ENCODE measurements around the gene PRDM1. TPM values are rescaled to one million over a fixed set of nuclear protein-coding genes. Genes with fewer than 3 reads are reported as not detected.

PRDM1 gene
- total RNA-seq, 1 donor from 2014 or later, result 0.15 TPM

DNA sequence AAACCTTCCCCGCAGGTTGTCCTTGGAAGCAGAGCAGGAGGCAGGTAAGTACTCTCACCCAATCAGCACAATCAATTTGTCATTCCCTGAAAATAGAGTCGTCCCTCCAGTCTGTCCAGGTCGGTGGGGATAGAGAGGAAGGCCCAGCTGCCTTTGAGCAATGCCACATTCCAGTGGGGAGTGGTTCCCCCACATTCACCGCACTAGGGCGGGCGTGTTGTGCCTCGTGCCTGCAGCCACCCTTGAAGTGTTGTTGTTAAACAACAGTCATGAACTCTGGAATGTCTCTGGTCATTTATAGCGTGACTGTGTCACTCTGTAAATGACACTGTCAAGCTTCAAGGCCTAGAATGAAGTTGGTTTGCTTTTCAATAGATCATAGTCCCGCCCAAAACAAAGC, 33.4 kb downstream of the PRDM1 start:
- H3K9me3 Mint-ChIP-seq (ENCODE audit: low read depth), result no peaks in the 10 kb centered on the region
- H3K4me1 Mint-ChIP-seq (ENCODE audit: low read depth), result no peaks in the 10 kb centered on the region
- DNase-seq (ENCODE audit: low spot score), result no peak
- H3K27me3 Mint-ChIP-seq (ENCODE audit: low read depth), result peaks cover 2% of the 10 kb centered on the region
- H3K36me3 Mint-ChIP-seq (ENCODE audit: low read depth), result no peaks in the 10 kb centered on the region
- H3K27ac Mint-ChIP-seq (ENCODE audit: unreplicated experiment), result no peak overlapping the region
- H3K4me3 Mint-ChIP-seq (ENCODE audit: unreplicated experiment), result no peak overlapping the region
- TF ChIP-seq, protein P1, sequence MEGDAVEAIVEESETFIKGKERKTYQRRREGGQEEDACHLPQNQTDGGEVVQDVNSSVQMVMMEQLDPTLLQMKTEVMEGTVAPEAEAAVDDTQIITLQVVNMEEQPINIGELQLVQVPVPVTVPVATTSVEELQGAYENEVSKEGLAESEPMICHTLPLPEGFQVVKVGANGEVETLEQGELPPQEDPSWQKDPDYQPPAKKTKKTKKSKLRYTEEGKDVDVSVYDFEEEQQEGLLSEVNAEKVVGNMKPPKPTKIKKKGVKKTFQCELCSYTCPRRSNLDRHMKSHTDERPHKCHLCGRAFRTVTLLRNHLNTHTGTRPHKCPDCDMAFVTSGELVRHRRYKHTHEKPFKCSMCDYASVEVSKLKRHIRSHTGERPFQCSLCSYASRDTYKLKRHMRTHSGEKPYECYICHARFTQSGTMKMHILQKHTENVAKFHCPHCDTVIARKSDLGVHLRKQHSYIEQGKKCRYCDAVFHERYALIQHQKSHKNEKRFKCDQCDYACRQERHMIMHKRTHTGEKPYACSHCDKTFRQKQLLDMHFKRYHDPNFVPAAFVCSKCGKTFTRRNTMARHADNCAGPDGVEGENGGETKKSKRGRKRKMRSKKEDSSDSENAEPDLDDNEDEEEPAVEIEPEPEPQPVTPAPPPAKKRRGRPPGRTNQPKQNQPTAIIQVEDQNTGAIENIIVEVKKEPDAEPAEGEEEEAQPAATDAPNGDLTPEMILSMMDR (IDR thresholded peaks at IDR 0.05), result no peak

DNA sequence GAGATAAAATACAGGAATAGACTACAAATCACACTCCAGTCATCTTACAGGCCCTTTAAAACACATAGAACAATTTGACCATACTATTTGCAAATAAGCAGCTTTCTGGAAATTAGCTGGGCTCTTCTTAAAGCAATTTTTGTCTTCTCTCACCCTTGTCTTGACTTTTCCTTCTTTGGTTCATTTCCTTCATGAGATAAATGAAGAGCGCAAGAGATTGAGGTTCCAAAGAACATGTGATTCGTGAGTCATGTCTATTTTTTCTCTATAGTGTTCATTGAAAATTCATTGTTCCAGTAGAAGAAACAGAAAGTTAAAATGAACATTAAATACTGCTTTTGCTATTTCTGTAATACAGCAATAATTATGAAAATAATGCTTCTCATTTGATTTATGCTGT, 33.9 kb downstream of the PRDM1 start:
- Mint-ChIP-seq H3K36me3 (ENCODE audit: low read depth) (no peaks in the 10 kb centered on the region), H3K9me3 (ENCODE audit: low read depth) (no peaks in the 10 kb centered on the region), H3K27me3 (ENCODE audit: low read depth) (peaks cover 2% of the 10 kb centered on the region), H3K27ac (ENCODE audit: unreplicated experiment) (no peak overlapping the region), H3K4me1 (ENCODE audit: low read depth) (no peaks in the 10 kb centered on the region), H3K4me3 (ENCODE audit: unreplicated experiment) (no peak overlapping the region)
- no peak for DNase-seq (ENCODE audit: low spot score)
- TF ChIP-seq, protein P1 (IDR thresholded peaks at IDR 0.05), result no peak

DNA sequence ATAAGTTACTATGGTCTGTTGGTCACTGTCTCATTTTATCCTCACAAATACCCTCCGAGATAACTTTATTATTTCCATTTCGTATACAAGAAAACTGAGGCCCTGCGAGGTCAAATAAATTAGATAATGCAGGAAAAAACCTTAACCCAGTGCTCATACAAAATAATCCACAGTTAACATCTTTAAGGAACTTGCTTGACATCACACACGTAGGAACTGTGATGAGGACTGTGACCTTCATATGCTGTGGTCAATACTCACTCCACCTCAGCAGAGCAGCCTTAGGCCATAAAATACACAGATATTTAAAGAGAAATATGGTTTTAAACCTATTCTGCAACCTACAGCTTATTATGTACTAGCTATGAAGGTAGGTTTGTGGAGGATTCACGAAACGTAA, 34.3 kb downstream of the PRDM1 start:
- no peaks in the 10 kb centered on the region for H3K36me3 Mint-ChIP-seq (ENCODE audit: low read depth)
- H3K4me3 Mint-ChIP-seq (ENCODE audit: unreplicated experiment), result no peak overlapping the region
- peaks cover 2% of the 10 kb centered on the region for H3K27me3 Mint-ChIP-seq (ENCODE audit: low read depth)
- DNase-seq (ENCODE audit: low spot score), result no peak
- H3K27ac Mint-ChIP-seq (ENCODE audit: unreplicated experiment), result no peak overlapping the region
- H3K9me3 Mint-ChIP-seq (ENCODE audit: low read depth), result no peaks in the 10 kb centered on the region
- H3K4me1 Mint-ChIP-seq (ENCODE audit: low read depth), result no peaks in the 10 kb centered on the region
- TF ChIP-seq, protein P1 (IDR thresholded peaks at IDR 0.05), result no peak

DNA sequence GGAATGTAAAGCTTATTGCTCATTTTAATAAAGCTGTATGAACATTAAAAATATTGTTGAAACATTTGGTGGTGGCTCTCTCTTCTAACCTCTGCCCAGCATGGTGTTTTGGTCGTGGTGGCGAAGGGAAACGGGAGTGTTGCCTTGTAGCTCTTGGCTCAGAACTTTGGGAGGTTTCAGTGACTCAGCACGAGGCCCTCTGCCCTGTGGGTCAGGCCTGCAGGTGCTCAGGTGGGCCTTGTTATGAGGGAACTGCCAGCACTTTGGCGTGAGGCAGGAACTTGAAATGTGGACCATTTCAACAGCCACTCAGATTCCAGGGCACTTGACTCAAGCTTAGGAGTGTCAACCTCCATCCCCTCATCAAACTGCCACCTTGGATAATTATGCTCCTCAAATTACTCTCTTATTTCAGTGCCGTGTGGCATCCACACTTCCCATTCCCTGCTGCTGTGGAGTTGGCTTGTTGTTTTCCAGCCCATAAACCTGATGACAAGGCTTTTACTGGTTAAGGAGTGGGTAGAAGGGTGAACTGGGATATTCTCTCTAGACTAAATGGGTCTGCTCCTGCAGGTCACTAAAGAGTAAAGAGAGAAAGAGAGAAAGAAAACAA, 36.3 kb downstream of the PRDM1 start:
- Mint-ChIP-seq H3K27ac (ENCODE audit: unreplicated experiment) (no peak overlapping the region), H3K36me3 (ENCODE audit: low read depth) (no peaks in the 10 kb centered on the region), H3K27me3 (ENCODE audit: low read depth) (peaks cover 2% of the 10 kb centered on the region), H3K4me1 (ENCODE audit: low read depth) (no peaks in the 10 kb centered on the region), H3K4me3 (ENCODE audit: unreplicated experiment) (no peak overlapping the region), H3K9me3 (ENCODE audit: low read depth) (no peaks in the 10 kb centered on the region)
- no peak for DNase-seq (ENCODE audit: low spot score)
- TF ChIP-seq, protein P1 (IDR thresholded peaks at IDR 0.05), result no peak

DNA sequence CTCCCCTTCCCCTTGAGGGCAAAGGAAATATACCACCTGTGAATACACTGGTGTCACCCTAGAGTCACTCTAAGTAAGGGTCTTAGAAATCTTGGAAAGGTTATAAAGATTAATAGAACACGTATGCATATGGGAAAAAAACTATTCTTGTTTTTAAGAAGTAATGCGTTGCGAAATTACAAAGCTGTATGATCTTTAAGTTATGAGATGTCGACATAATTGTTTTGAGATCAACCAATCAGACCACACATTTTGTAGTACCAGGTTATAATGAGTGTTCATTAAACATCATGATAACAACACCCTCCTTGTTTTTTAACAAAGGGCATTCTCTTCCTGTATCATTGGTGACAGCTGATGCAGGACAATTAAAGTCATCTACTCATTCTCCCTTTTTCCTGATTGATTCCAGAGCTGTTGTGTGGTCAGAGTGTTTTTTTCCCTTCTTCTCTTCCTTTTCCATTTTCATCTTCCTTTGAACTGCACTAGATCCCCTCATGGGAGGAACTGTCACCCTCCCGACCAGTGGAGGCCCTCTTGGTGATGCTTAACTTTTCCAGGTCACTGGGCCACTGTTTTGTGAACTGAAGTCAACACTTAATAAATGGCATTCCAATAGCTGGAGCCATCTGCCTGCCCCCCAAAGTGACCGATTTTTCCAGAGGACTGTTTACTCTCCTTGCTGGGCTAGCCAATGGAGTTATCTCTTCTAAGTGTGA, 37.0 kb downstream of the PRDM1 start:
- TF ChIP-seq, protein P1 (IDR thresholded peaks at IDR 0.05), result no peak
- no peak overlapping the region for H3K27ac Mint-ChIP-seq (ENCODE audit: unreplicated experiment)
- peaks cover 2% of the 10 kb centered on the region for H3K27me3 Mint-ChIP-seq (ENCODE audit: low read depth)
- H3K4me3 Mint-ChIP-seq (ENCODE audit: unreplicated experiment), result no peak overlapping the region
- no peak for DNase-seq (ENCODE audit: low spot score)
- H3K4me1 Mint-ChIP-seq (ENCODE audit: low read depth), result no peaks in the 10 kb centered on the region
- no peaks in the 10 kb centered on the region for H3K36me3 Mint-ChIP-seq (ENCODE audit: low read depth)
- H3K9me3 Mint-ChIP-seq (ENCODE audit: low read depth), result no peaks in the 10 kb centered on the region

All from chondrocyte (in vitro differentiated cells).